HepG2 (cell line): ENCODE results near the gene DNAL4.

Source experiments
- FOXJ3 ChIP-seq: sonication (generic); formaldehyde crosslinking; IDR thresholded peaks from 2 replicates; pipeline ENCODE4 v1.4.0; 2020; ENCODE audit warnings: missing genetic modification reagents, mild to moderate bottlenecking, borderline replicate concordance
- IRX3 ChIP-seq: sonication (generic); formaldehyde crosslinking; IDR thresholded peaks from 2 replicates; pipeline ENCODE4 v1.8.1; 2023; ENCODE audit warnings: mild to moderate bottlenecking, low read depth, missing genetic modification reagents, borderline replicate concordance
- JUND ChIP-seq: sonication (generic); formaldehyde crosslinking; IDR thresholded peaks from 2 replicates; pipeline ENCODE4 v1.8.0; 2022; ENCODE audit warnings: mild to moderate bottlenecking, missing genetic modification reagents
- POLR2AphosphoS5 ChIP-seq: IDR thresholded peaks from 2 replicates; pipeline ENCODE4 v1.6.1; 2012; ENCODE audit warnings: low read depth, low read length
- SP2 ChIP-seq: sonication (generic); formaldehyde crosslinking; IDR thresholded peaks from 2 replicates; pipeline ENCODE4 v1.5.1; 2020; ENCODE audit warnings: mild to moderate bottlenecking, missing genetic modification reagents
- SUZ12 ChIP-seq: fragments of 150-350 bp; IDR thresholded peaks from 2 replicates; pipeline ENCODE4 v1.6.1; 2014; ENCODE audit warnings: low read depth, low read length
- ZSCAN29 ChIP-seq: sonication (generic); formaldehyde crosslinking; conservative IDR thresholded peaks from 2 replicates; pipeline ENCODE4 v1.4.0; 2020; ENCODE audit warnings: mild to moderate bottlenecking, missing genetic modification reagents
- TF ChIP-seq, protein P1 (sequence below): sonication (generic); formaldehyde crosslinking; IDR thresholded peaks from 2 replicates; pipeline ENCODE4 v1.4.0; 2020; ENCODE audit warnings: missing genetic modification reagents
- TF ChIP-seq, protein P2 (sequence below): IDR thresholded peaks from 2 replicates; pipeline ENCODE4 v1.6.1; 2012; ENCODE audit warnings: inconsistent platforms
- TF ChIP-seq, protein P3 (sequence below): sonication (generic); formaldehyde crosslinking; IDR thresholded peaks from 2 replicates; pipeline ENCODE4 v1.5.0; 2020; ENCODE audit warnings: mild to moderate bottlenecking, missing genetic modification reagents, moderate library complexity

DNA sequence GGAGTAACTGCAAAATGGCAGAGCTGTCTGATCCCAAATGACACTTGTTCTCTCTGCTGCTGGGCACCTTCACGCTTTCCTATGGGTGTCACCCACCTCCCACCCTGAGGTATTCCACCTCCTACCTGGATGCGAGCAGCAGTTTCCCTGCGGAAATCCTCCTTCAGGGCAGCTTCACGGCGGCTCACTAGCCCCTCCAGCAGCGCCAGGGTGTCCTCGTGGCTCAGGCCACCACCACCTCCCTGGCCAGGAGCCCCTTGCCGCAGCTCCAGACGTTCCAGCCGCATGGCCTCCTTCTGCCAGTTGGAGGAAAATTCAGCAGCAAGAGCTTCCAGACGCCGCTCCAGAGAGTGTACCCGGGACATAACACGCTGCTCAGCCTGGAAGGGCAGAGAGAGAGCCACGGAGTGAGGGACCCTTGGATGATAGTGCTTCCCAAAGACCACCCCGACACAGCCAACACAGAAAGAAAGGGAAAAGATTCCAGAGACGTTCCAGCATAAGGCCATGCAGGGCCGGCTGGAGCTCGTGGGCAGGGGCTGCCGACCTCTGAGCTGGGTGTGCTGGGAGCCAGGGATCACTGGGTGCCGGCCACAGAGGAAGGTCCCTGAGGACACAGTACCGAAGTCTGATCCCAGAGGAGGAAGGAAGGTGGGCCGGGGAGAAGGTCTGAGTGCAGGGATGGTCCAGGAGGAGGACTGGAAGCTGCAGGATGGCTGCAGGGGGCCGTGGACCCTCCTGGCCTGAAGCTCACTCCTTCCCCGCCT lies 51.6 kb downstream of the DNAL4 start:
- TF ChIP-seq POLR2AphosphoS5 (no peak), ZSCAN29 (no peak), SP2 (no peak), JUND (CRISPR knock-in tag) (no peak), SUZ12 (no peak), FOXJ3 (no peak), IRX3 (CRISPR knock-in tag) (no peak)
- TF ChIP-seq, protein P1, sequence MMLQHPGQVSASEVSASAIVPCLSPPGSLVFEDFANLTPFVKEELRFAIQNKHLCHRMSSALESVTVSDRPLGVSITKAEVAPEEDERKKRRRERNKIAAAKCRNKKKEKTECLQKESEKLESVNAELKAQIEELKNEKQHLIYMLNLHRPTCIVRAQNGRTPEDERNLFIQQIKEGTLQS: no peak
- TF ChIP-seq, protein P2, sequence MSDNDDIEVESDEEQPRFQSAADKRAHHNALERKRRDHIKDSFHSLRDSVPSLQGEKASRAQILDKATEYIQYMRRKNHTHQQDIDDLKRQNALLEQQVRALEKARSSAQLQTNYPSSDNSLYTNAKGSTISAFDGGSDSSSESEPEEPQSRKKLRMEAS: no peak
- TF ChIP-seq, protein P3, sequence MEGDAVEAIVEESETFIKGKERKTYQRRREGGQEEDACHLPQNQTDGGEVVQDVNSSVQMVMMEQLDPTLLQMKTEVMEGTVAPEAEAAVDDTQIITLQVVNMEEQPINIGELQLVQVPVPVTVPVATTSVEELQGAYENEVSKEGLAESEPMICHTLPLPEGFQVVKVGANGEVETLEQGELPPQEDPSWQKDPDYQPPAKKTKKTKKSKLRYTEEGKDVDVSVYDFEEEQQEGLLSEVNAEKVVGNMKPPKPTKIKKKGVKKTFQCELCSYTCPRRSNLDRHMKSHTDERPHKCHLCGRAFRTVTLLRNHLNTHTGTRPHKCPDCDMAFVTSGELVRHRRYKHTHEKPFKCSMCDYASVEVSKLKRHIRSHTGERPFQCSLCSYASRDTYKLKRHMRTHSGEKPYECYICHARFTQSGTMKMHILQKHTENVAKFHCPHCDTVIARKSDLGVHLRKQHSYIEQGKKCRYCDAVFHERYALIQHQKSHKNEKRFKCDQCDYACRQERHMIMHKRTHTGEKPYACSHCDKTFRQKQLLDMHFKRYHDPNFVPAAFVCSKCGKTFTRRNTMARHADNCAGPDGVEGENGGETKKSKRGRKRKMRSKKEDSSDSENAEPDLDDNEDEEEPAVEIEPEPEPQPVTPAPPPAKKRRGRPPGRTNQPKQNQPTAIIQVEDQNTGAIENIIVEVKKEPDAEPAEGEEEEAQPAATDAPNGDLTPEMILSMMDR (CRISPR knock-in tag): no peak
